ENCODE results near the gene PHTF2.

- TF ChIP-seq CTCF (conservative IDR thresholded peaks at IDR 0.05), result no peak
- no peak for TF ChIP-seq EZH2 (IDR thresholded peaks at IDR 0.05; ENCODE audit: low read depth)
These were observed 34.6 kb downstream of the PHTF2 start for GRCh38 chr7:77833136-77833535.

Data from PC-9 (cell line).